Stimulated activated CD4-positive, alpha-beta T cell treated with anti-CD3 and anti-CD28 coated beads, Interleukin-15, amount 100 ng/mL, for 1 hour (primary cell): Measurements from ENCODE around the gene ITIH5.

ENCODE experiments used
- DNase-seq, 2 donors: peaks; one replicate each; pipeline ENCODE4 v3.0.0-alpha.2; 2020; ENCODE audit warnings: low read depth in 1 of 2, low spot score in 1 of 2

Gene ITIH5

GRCh38 chr10:7551289-7551688 lies 115.5 kb downstream of the ITIH5 start:
- DNase-seq, result no peak

- DNase-seq, result no peak
Measured at GRCh38 chr10:7550013-7550412, 116.8 kb downstream of the ITIH5 start.

- no peak for DNase-seq
Measured at GRCh38 chr10:7547829-7548228, 118.9 kb downstream of the ITIH5 start.

- no peak for DNase-seq
Measured at GRCh38 chr10:7547206-7547605, 119.6 kb downstream of the ITIH5 start.

GRCh38 chr10:7546385-7546967 lies 120.3 kb downstream of the ITIH5 start:
- DNase-seq, result no peak

- no peak for DNase-seq
Measured at GRCh38 chr10:7545792-7546191, 121.0 kb downstream of the ITIH5 start.

- no peak for DNase-seq
Measured at GRCh38 chr10:7545261-7545660, 121.5 kb downstream of the ITIH5 start.

GRCh38 chr10:7544203-7544602 lies 122.6 kb downstream of the ITIH5 start:
- DNase-seq, result no peak

- DNase-seq, result no peak
Measured at GRCh38 chr10:7542189-7542914, 124.4 kb downstream of the ITIH5 start.

GRCh38 chr10:7541137-7542087 lies 125.4 kb downstream of the ITIH5 start:
- DNase-seq, result no peak

GRCh38 chr10:7538970-7539654 lies 127.7 kb downstream of the ITIH5 start:
- DNase-seq, result no peak

GRCh38 chr10:7537126-7537525 lies 129.6 kb downstream of the ITIH5 start:
- no peak for DNase-seq

- DNase-seq, result no peak
Measured at GRCh38 chr10:7534480-7534852, 132.3 kb downstream of the ITIH5 start.

GRCh38 chr10:7533657-7534479 lies 132.9 kb downstream of the ITIH5 start:
- DNase-seq, result no peak

GRCh38 chr10:7532723-7533498 lies 133.9 kb downstream of the ITIH5 start:
- no peak for DNase-seq

GRCh38 chr10:7529638-7530037 lies 137.1 kb downstream of the ITIH5 start:
- DNase-seq, result no peak

GRCh38 chr10:7527468-7527867 lies 139.3 kb downstream of the ITIH5 start:
- DNase-seq, result no peak

GRCh38 chr10:7526017-7526400 lies 140.8 kb downstream of the ITIH5 start:
- no peak for DNase-seq

GRCh38 chr10:7525314-7526016 lies 141.3 kb downstream of the ITIH5 start:
- no peak for DNase-seq
